Activated CD8-positive, alpha-beta memory T cell treated with anti-CD3 and anti-CD28 coated beads for 1 hour (primary cell): ENCODE measurements around the gene RPL18A.

Source experiments
- DNase-seq, 2 donors: peaks; one replicate each; pipeline ENCODE4 v3.0.0-alpha.2; 2020; ENCODE audit warnings: low read depth in 1 of 2; ENCODE audit errors: extremely low read depth in 1 of 2

Gene RPL18A

GRCh38 chr19:17859533-17860330 is at the start of gene RPL18A:
Gene RPL18A, plus strand, starts transcription at chr19:17859910. Its CDS starts 47 bp downstream, at chr19:17859957.
- peak; percentile 93 to 97 for DNase-seq

GRCh38 chr19:17811103-17811502 is 48.6 kb upstream of the RPL18A start:
- DNase-seq, result no peak

GRCh38 chr19:17811681-17812080 is 48.0 kb upstream of the RPL18A start:
- no peak for DNase-seq

GRCh38 chr19:17812099-17812498 is 47.6 kb upstream of the RPL18A start:
- DNase-seq, result no peak

GRCh38 chr19:17817668-17818363 is 41.9 kb upstream of the RPL18A start:
- no peak for DNase-seq

- DNase-seq, result no peak
Measured at GRCh38 chr19:17821190-17821589, 38.5 kb upstream of the RPL18A start, which contains the start of gene INSL3. Gene INSL3, minus strand, starts transcription at chr19:17821519. Its CDS starts 13 bp downstream, at chr19:17821506.

- DNase-seq, result no peak
Measured at GRCh38 chr19:17824339-17824738, 35.4 kb upstream of the RPL18A start.

- DNase-seq, result no peak
Measured at GRCh38 chr19:17826508-17827056, 33.1 kb upstream of the RPL18A start.

GRCh38 chr19:17829855-17830566 is 29.7 kb upstream of the RPL18A start:
- DNase-seq, result no peak

- DNase-seq, result peak in 1 of 2 donors; percentile 17
Measured at GRCh38 chr19:17830567-17831418, 28.9 kb upstream of the RPL18A start.

- DNase-seq, result no peak
Measured at GRCh38 chr19:17831419-17831888, 28.3 kb upstream of the RPL18A start.

- DNase-seq, result no peak
Measured at GRCh38 chr19:17832443-17833208, 27.1 kb upstream of the RPL18A start.

- no peak for DNase-seq
Measured at GRCh38 chr19:17834350-17835181, 25.1 kb upstream of the RPL18A start.

- DNase-seq, result no peak
Measured at GRCh38 chr19:17835182-17836006, 24.3 kb upstream of the RPL18A start.

- no peak for DNase-seq
Measured at GRCh38 chr19:17836530-17836929, 23.2 kb upstream of the RPL18A start.

- DNase-seq, result no peak
Measured at GRCh38 chr19:17837972-17838371, 21.7 kb upstream of the RPL18A start.

GRCh38 chr19:17840019-17840418 is 19.7 kb upstream of the RPL18A start:
- no peak for DNase-seq

GRCh38 chr19:17841371-17841809 is 18.3 kb upstream of the RPL18A start:
- DNase-seq, result no peak
